GM23338 (cell line): Measurements from ENCODE around the gene RADIL. TPM values are rescaled to one million over a fixed set of nuclear protein-coding genes. Genes with fewer than 3 reads are reported as not detected.

Experiments used
- ATAC-seq: fragments of 200-7000 bp; cut with Tn5 transposase; 3 replicates; pipeline ENCODE4 v1.9.1; 2020
- DNase-seq: peaks from one replicate; pipeline ENCODE4 v3.0.0-alpha.2; 2015; ENCODE audit warnings: low spot score
- H2AFZ ChIP-seq: fragments of 200-600 bp; sonication (generic); 2 replicates; pipeline ENCODE4 v1.8.0; 2016; ENCODE audit warnings: antibody characterized with exemption, mild to moderate bottlenecking, moderate library complexity
- H3F3A ChIP-seq: fragments of 200-600 bp; sonication (generic); replicated peaks from 2 replicates; pipeline ENCODE4 v1.8.0; 2017; ENCODE audit warnings: antibody characterized with exemption, mixed run types, low read depth
- H3K27ac ChIP-seq: fragments of 200-600 bp; sonication (generic); 2 replicates; pipeline ENCODE4 v1.6.1; 2016; ENCODE audit warnings: low read depth
- H3K27me3 ChIP-seq: fragments of 200-600 bp; sonication (generic); 2 replicates; pipeline ENCODE4 v1.8.0; 2016; ENCODE audit warnings: mild to moderate bottlenecking, mixed run types, moderate library complexity; ENCODE audit not compliant: insufficient read depth
- H3K36me3 ChIP-seq: fragments of 200-600 bp; sonication (generic); 2 replicates; pipeline ENCODE4 v1.8.0; 2016; ENCODE audit warnings: mild to moderate bottlenecking; ENCODE audit not compliant: insufficient read depth
- H3K4me1 ChIP-seq: fragments of 200-600 bp; sonication (generic); 2 replicates; pipeline ENCODE4 v1.8.0; 2016; ENCODE audit warnings: mild to moderate bottlenecking, moderate library complexity; ENCODE audit not compliant: insufficient read depth
- H3K4me2 ChIP-seq: fragments of 200-600 bp; sonication (generic); 2 replicates; pipeline ENCODE4 v1.7.1; 2017; ENCODE audit warnings: mixed run types
- H3K4me3 ChIP-seq: fragments of 200-600 bp; sonication (generic); 2 replicates; pipeline ENCODE4 v1.6.1; 2016; ENCODE audit warnings: mixed run types
- H3K79me2 ChIP-seq: fragments of 200-600 bp; sonication (generic); replicated peaks from 2 replicates; pipeline ENCODE4 v1.8.0; 2017; ENCODE audit warnings: mild to moderate bottlenecking; ENCODE audit not compliant: insufficient read depth
- H3K9me2 ChIP-seq: fragments of 200-600 bp; sonication (generic); 2 replicates; pipeline ENCODE4 v1.8.0; 2017; ENCODE audit not compliant: insufficient read depth
- H4K20me1 ChIP-seq: fragments of 200-600 bp; sonication (generic); replicated peaks from 2 replicates; pipeline ENCODE4 v1.8.0; 2017; ENCODE audit warnings: mild to moderate bottlenecking; ENCODE audit not compliant: insufficient read depth
- H3K27ac Mint-ChIP-seq: 2 replicates; pipeline ENCODE4 v1.8.0; 2020; ENCODE audit warnings: inconsistent platforms, mild to moderate bottlenecking, moderate library complexity, mixed read lengths
- H3K27me3 Mint-ChIP-seq: 3 replicates; pipeline ENCODE4 v1.8.0; 2022; ENCODE audit warnings: low read depth, mild to moderate bottlenecking, moderate library complexity, mixed read lengths, inconsistent platforms; ENCODE audit not compliant: insufficient read depth, poor library complexity
- H3K36me3 Mint-ChIP-seq: 3 replicates; pipeline ENCODE4 v1.8.0; 2021; ENCODE audit warnings: low read depth, mild to moderate bottlenecking, inconsistent platforms, moderate library complexity, mixed read lengths
- H3K4me1 Mint-ChIP-seq: 3 replicates; pipeline ENCODE4 v1.8.0; 2020; ENCODE audit warnings: mild to moderate bottlenecking, inconsistent platforms, mixed read lengths
- H3K4me3 Mint-ChIP-seq: 3 replicates; pipeline ENCODE4 v1.8.0; 2021; ENCODE audit warnings: moderate library complexity, mild to moderate bottlenecking, inconsistent platforms, mixed read lengths
- H3K9me3 Mint-ChIP-seq: 3 replicates; pipeline ENCODE4 v1.8.0; 2020; ENCODE audit warnings: moderate library complexity, mild to moderate bottlenecking, inconsistent platforms, mixed read lengths
- CREB1 ChIP-seq: fragments of 250-450 bp; sonication (Bioruptor Pico); IDR thresholded peaks from 2 replicates; pipeline ENCODE4 v1.5.0; 2020; ENCODE audit warnings: low read depth, mild to moderate bottlenecking, moderate library complexity
- ETS1 ChIP-seq: IDR thresholded peaks from 2 replicates; pipeline ENCODE4 v1.6.1; 2016; ENCODE audit warnings: antibody characterized with exemption
- EZH2 ChIP-seq: fragments of 200-600 bp; sonication (generic); IDR thresholded peaks from one replicate; pipeline ENCODE4 v1.8.0; 2017; ENCODE audit warnings: antibody characterized with exemption, mild to moderate bottlenecking, low read depth; ENCODE audit not compliant: unreplicated experiment
- JUNB ChIP-seq: IDR thresholded peaks from one replicate; pipeline ENCODE4 v1.6.1; 2016; ENCODE audit warnings: antibody characterized with exemption; ENCODE audit not compliant: unreplicated experiment
- NANOG ChIP-seq: IDR thresholded peaks from 2 replicates; pipeline ENCODE4 v1.6.1; 2016; ENCODE audit warnings: antibody characterized with exemption, borderline replicate concordance
- POLR2AphosphoS5 ChIP-seq: IDR thresholded peaks from 2 replicates; pipeline ENCODE4 v1.6.1; 2016; ENCODE audit warnings: antibody characterized with exemption, low read depth
- REST ChIP-seq: IDR thresholded peaks from one replicate; pipeline ENCODE4 v1.6.1; 2018; ENCODE audit warnings: antibody characterized with exemption; ENCODE audit not compliant: unreplicated experiment
- STAT1 ChIP-seq: IDR thresholded peaks from one replicate; pipeline ENCODE4 v1.6.1; 2016; ENCODE audit warnings: antibody characterized with exemption; ENCODE audit not compliant: unreplicated experiment
- ZNF331 ChIP-seq: fragments of 250-450 bp; sonication (Bioruptor Pico); IDR thresholded peaks from 2 replicates; pipeline ENCODE4 v1.5.0; 2020; ENCODE audit warnings: low read depth, mild to moderate bottlenecking, moderate library complexity
- ZNF462 ChIP-seq: fragments of 250-450 bp; sonication (Bioruptor Pico); IDR thresholded peaks from 2 replicates; pipeline ENCODE4 v1.5.0; 2020; ENCODE audit warnings: mild to moderate bottlenecking, moderate library complexity
- polyA plus RNA-seq: library from polyadenylated mRNA; unstranded; fragments of >200 nt; fragmentation: Nextera tagmentation; extraction: Ambion mirVana; gene quantifications from 2 replicates; pipeline ENCODE4 v1.2.1, GENCODE V29; 2016
- total RNA-seq: library from RNA; depleted of rRNA; stranded (reverse); fragments of >200 nt; shearing (Covaris generic); gene quantifications from 2 replicates; pipeline ENCODE4 v1.2.3, GENCODE V29; 2014

Gene RADIL
- total and polyA plus RNA-seq, 2 experiments from 2014 or later: 4.3 to 9.8 TPM

- no peaks in the 10 kb centered on the region for H3K27me3 ChIP-seq
- peaks cover 5% of the 10 kb centered on the region for H3K4me1 Mint-ChIP-seq
- H3K27ac ChIP-seq: no peak overlapping the region
- H3K9me2 ChIP-seq: no peaks in the 10 kb centered on the region
- no peak overlapping the region for H3K4me2 ChIP-seq
- H3K9me3 Mint-ChIP-seq: no peaks in the 10 kb centered on the region
- no peaks in the 10 kb centered on the region for H3F3A ChIP-seq
- H3K79me2 ChIP-seq: no peaks in the 10 kb centered on the region
- H3K27me3 Mint-ChIP-seq: peaks cover 8% of the 10 kb centered on the region
- H3K36me3 Mint-ChIP-seq: no peaks in the 10 kb centered on the region; the same call in 2 of the 3 replicates
- ATAC-seq: no peak
- no peak overlapping the region for H3K4me3 ChIP-seq
- no peak overlapping the region for H3K27ac Mint-ChIP-seq
- H3K36me3 ChIP-seq: no peaks in the 10 kb centered on the region
- no peak for DNase-seq
- H4K20me1 ChIP-seq: no peaks in the 10 kb centered on the region
- peaks cover 3% of the 10 kb centered on the region; the same call in 1 of the 2 replicates for H3K4me1 ChIP-seq
- H2AFZ ChIP-seq: no peak overlapping the region
- H3K4me3 Mint-ChIP-seq: no peak overlapping the region
- no peak for TF ChIP-seq ZNF331 (CRISPR knock-in tag)
- no peak for TF ChIP-seq EZH2
- no peak for TF ChIP-seq JUNB
- no peak for TF ChIP-seq NANOG
- TF ChIP-seq STAT1: no peak
- TF ChIP-seq ETS1: no peak
- TF ChIP-seq REST: no peak
These were observed 76.4 kb downstream of the RADIL start for GRCh38 chr7:4806983-4807597.

- Histone ChIP-seq H3K9me2 (no peaks in the 10 kb centered on the region), H3K4me3 (no peak overlapping the region), H3K79me2 (no peaks in the 10 kb centered on the region), H3K27ac (no peak overlapping the region), H3K4me1 (peaks cover 3% of the 10 kb centered on the region; the same call in 1 of the 2 replicates), H3K4me2 (no peak overlapping the region), H2AFZ (no peak overlapping the region), H4K20me1 (no peaks in the 10 kb centered on the region), H3K27me3 (no peaks in the 10 kb centered on the region), H3F3A (no peaks in the 10 kb centered on the region), H3K36me3 (no peaks in the 10 kb centered on the region)
- Mint-ChIP-seq H3K36me3 (no peaks in the 10 kb centered on the region; the same call in 2 of the 3 replicates), H3K9me3 (no peaks in the 10 kb centered on the region), H3K27ac (no peak overlapping the region), H3K4me3 (no peak overlapping the region), H3K4me1 (peaks cover 5% of the 10 kb centered on the region), H3K27me3 (peaks cover 9% of the 10 kb centered on the region)
- TF ChIP-seq ZNF462 (CRISPR knock-in tag) (no peak), POLR2AphosphoS5 (no peak), CREB1 (CRISPR knock-in tag) (no peak), NANOG (no peak)
- DNase-seq (no peak), ATAC-seq (no peak)
These were observed 77.6 kb downstream of the RADIL start for GRCh38 chr7:4805984-4806300.
